RCC 7860 (cell line): ENCODE data around the gene VIPR2.

ENCODE experiments used
- DNase-seq: peaks from one replicate; pipeline ENCODE4 v3.0.0-alpha.2; 2015; ENCODE audit warnings: low spot score
- FAIRE-seq: peaks from 2 replicates; lab custom pipeline; 2012; peaks lifted over from hg19 to GRCh38; lab: Jason Lieb, UNC

VIPR2 gene

GRCh38 chr7:159070431-159071148, 74.1 kb downstream of the VIPR2 start:
- no peak for DNase-seq
- no peak for FAIRE-seq

- no peak for FAIRE-seq
- no peak for DNase-seq
These were observed 75.7 kb downstream of the VIPR2 start for GRCh38 chr7:159068893-159069448.

GRCh38 chr7:159068488-159068811, 76.2 kb downstream of the VIPR2 start:
- FAIRE-seq (no peak), DNase-seq (no peak)

- DNase-seq, result no peak
- FAIRE-seq, result no peak
These were observed 76.8 kb downstream of the VIPR2 start for GRCh38 chr7:159067576-159068487.

- FAIRE-seq (no peak), DNase-seq (no peak)
These were observed 77.7 kb downstream of the VIPR2 start for GRCh38 chr7:159066816-159067575.

GRCh38 chr7:159065852-159066480, 78.7 kb downstream of the VIPR2 start:
- FAIRE-seq (no peak), DNase-seq (no peak)

GRCh38 chr7:159064816-159065510, 79.7 kb downstream of the VIPR2 start:
- DNase-seq (no peak), FAIRE-seq (no peak)

- DNase-seq (no peak), FAIRE-seq (no peak)
These were observed 80.4 kb downstream of the VIPR2 start for GRCh38 chr7:159064121-159064815.

- FAIRE-seq (no peak), DNase-seq (no peak)
These were observed 81.4 kb downstream of the VIPR2 start for GRCh38 chr7:159063046-159063840.

GRCh38 chr7:159062569-159062968, 82.1 kb downstream of the VIPR2 start:
- DNase-seq, result no peak
- FAIRE-seq, result no peak

GRCh38 chr7:159061674-159062212, 82.9 kb downstream of the VIPR2 start:
- no peak for DNase-seq
- FAIRE-seq, result no peak

GRCh38 chr7:159061209-159061608, 83.5 kb downstream of the VIPR2 start:
- DNase-seq (no peak), FAIRE-seq (no peak)

- FAIRE-seq, result no peak
These were observed 84.2 kb downstream of the VIPR2 start for GRCh38 chr7:159060440-159060839.

GRCh38 chr7:159059629-159060028, 85.0 kb downstream of the VIPR2 start:
- no peak for FAIRE-seq
- DNase-seq, result no peak

More at GRCh38 chr7:159060440-159060839, 84.2 kb downstream of the VIPR2 start:
- DNase-seq, result no peak

GRCh38 chr7:159057647-159058046, 87.0 kb downstream of the VIPR2 start:
- no peak for FAIRE-seq
- DNase-seq, result no peak

- FAIRE-seq, result no peak
- no peak for DNase-seq
These were observed 87.9 kb downstream of the VIPR2 start for GRCh38 chr7:159056737-159057136.

GRCh38 chr7:159051916-159052315, 92.8 kb downstream of the VIPR2 start:
- FAIRE-seq, result no peak
- no peak for DNase-seq

GRCh38 chr7:159050704-159051103, 94.0 kb downstream of the VIPR2 start:
- DNase-seq (no peak), FAIRE-seq (no peak)
